Mucosa of descending colon (tissue), 3 donors: ENCODE results near the gene C21orf58. TPM values are rescaled to one million over a fixed set of nuclear protein-coding genes. Genes with fewer than 3 reads are reported as not detected.
A peak's percentile ranks its signal among the peaks of the same experiment; 100 is the strongest.

Experiments
- ATAC-seq: fragments of 200-7000 bp; cut with Tn5 transposase; one replicate; pipeline ENCODE4 v1.9.1; 2020; ENCODE audit warnings: mild to moderate bottlenecking, moderate library complexity
- DNase-seq, 3 donors: peaks; one replicate each; pipeline ENCODE4 v3.0.0-alpha.2; 2020
- H3K36me3 ChIP-seq: fragments of 200-600 bp; one replicate; pipeline ENCODE4 v1.8.0; 2021; ENCODE audit warnings: low read depth, mild to moderate bottlenecking
- H3K4me1 ChIP-seq: fragments of 200-600 bp; one replicate; pipeline ENCODE4 v1.8.0; 2021; ENCODE audit warnings: low read depth, mild to moderate bottlenecking
- H3K4me3 ChIP-seq: fragments of 200-600 bp; one replicate; pipeline ENCODE4 v1.8.0; 2021; ENCODE audit warnings: mild to moderate bottlenecking
- H3K9me3 ChIP-seq: fragments of 200-600 bp; one replicate; pipeline ENCODE4 v1.8.0; 2021; ENCODE audit warnings: mild to moderate bottlenecking
- intact Hi-C, 2 donors: fragments of 100-400 bp; cut with DNase I in 1 of 2; cut with micrococcal nuclease in 1 of 2; formaldehyde crosslinking; loops; one replicate each; pipeline versions ENCODE4 v1.11.0 to v1.11.1; 2022; cut with DNase I, micrococcal nuclease
- total RNA-seq, 3 donors: library from RNA; stranded (reverse); fragmentation: NEBNext Ultra II Directional in 2 of 3; extraction: Animal tissue kit (Norgen Biotek cat#: 25700) in 2 of 3; gene quantifications; one replicate each; pipeline versions ENCODE4 v1.2.1 to v1.2.4, GENCODE V29; 2021 to 2023
- TF ChIP-seq, protein P1 (sequence below): fragments of 200-600 bp; IDR thresholded peaks from one replicate; pipeline ENCODE4 v1.8.0; 2022; ENCODE audit warnings: antibody characterized with exemption, mild to moderate bottlenecking
- donor health status: DM: no; HTN: no; CAD: no; lungs with moderate emphysema.
- donor health status: DM: no; HTN: no; CAD: no.
- donor health status: DM: no; HTN: yes; CAD: no.

Gene C21orf58
- total RNA-seq, 3 donors from 2014 or later = 5.5 to 11.9 (median 5.6) TPM

- Histone ChIP-seq H3K4me3 (no peak overlapping the region), H3K9me3 (no peaks in the 10 kb centered on the region), H3K36me3 (no peaks in the 10 kb centered on the region), H3K4me1 (peaks cover 8% of the 10 kb centered on the region)
- peak; percentile 57 for ATAC-seq
- intact Hi-C loops = no loop called here
- TF ChIP-seq, protein P1, sequence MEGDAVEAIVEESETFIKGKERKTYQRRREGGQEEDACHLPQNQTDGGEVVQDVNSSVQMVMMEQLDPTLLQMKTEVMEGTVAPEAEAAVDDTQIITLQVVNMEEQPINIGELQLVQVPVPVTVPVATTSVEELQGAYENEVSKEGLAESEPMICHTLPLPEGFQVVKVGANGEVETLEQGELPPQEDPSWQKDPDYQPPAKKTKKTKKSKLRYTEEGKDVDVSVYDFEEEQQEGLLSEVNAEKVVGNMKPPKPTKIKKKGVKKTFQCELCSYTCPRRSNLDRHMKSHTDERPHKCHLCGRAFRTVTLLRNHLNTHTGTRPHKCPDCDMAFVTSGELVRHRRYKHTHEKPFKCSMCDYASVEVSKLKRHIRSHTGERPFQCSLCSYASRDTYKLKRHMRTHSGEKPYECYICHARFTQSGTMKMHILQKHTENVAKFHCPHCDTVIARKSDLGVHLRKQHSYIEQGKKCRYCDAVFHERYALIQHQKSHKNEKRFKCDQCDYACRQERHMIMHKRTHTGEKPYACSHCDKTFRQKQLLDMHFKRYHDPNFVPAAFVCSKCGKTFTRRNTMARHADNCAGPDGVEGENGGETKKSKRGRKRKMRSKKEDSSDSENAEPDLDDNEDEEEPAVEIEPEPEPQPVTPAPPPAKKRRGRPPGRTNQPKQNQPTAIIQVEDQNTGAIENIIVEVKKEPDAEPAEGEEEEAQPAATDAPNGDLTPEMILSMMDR = no peak
- peak in 1 of 3 donors; percentile 48 for DNase-seq
Observed at GRCh38 chr21:46297338-46298271, 26.1 kb downstream of the C21orf58 start.

GRCh38 chr21:46295996-46296752 is 27.5 kb downstream of the C21orf58 start:
- peaks cover 8% of the 10 kb centered on the region for H3K4me1 ChIP-seq
- no peak overlapping the region for H3K4me3 ChIP-seq
- H3K36me3 ChIP-seq = no peaks in the 10 kb centered on the region
- TF ChIP-seq, protein P1 = no peak
- ATAC-seq (peak; percentile 81), DNase-seq (peak; percentile 75 to 86 (median 76))
- intact Hi-C loops = no loop called here
- no peaks in the 10 kb centered on the region for H3K9me3 ChIP-seq

GRCh38 chr21:46295177-46295770 is 28.4 kb downstream of the C21orf58 start:
- peaks cover 8% of the 10 kb centered on the region for H3K4me1 ChIP-seq
- no peaks in the 10 kb centered on the region for H3K36me3 ChIP-seq
- no peaks in the 10 kb centered on the region for H3K9me3 ChIP-seq
- intact Hi-C loops = no loop called here
- no peak overlapping the region for H3K4me3 ChIP-seq
- no peak for DNase-seq
- no peak for ATAC-seq
- TF ChIP-seq, protein P1 = no peak

DNA sequence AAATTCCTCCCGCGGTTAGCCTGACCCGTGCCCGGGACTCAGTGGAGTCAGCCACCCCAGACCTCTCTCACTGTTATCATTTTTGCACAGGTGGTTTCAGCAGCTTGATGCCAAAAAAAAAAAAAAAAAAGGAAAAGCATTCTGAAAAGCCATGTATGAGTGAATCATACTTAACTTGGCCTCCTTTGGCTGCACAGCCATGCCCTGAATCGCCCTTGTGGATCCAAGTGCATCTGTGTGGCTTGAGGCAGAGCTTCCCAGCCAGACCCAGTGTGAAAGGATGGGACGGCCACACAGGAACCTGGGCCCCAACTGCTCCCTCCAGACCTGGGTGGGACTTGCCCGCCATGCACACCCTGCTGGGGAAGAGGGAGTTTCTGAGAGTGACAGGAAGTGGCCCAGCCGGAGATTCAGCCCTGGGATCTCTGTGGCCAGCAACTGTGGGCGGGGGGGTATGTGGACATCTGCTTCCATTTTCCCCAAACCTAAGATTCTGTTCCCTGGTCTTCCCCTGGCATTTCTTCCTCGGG is 29.0 kb downstream of the C21orf58 start:
- DNase-seq = no peak
- H3K36me3 ChIP-seq = no peaks in the 10 kb centered on the region
- H3K9me3 ChIP-seq = no peaks in the 10 kb centered on the region
- peaks cover 8% of the 10 kb centered on the region for H3K4me1 ChIP-seq
- TF ChIP-seq, protein P1 = no peak
- ATAC-seq = peak; percentile 3
- no peak overlapping the region for H3K4me3 ChIP-seq
- intact Hi-C loops = no loop called here

DNA sequence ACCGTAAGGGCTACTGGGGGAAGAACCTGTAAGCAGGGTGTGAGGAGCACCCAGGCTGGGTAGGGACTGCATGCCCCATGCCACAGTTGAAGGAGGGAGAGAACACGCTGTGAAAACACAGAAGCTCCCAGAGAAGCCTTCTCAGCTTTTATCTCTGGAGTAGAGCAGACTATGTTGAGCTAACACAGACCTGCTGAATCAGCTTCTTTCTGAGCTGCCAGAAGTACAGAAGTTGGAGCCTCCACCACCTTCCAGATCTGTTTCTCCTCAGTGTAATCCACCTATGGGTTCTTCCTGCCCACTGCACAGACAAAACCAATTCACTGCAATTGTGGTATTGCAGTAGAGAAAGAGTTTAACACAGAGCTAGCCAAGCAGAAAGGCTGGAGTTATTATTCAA is 32.1 kb downstream of the C21orf58 start:
- no peak overlapping the region for H3K4me3 ChIP-seq
- intact Hi-C loops = no loop called here
- TF ChIP-seq, protein P1 = no peak
- no peaks in the 10 kb centered on the region for H3K36me3 ChIP-seq
- no peak for ATAC-seq
- peaks cover 12% of the 10 kb centered on the region for H3K4me1 ChIP-seq
- DNase-seq = no peak
- H3K9me3 ChIP-seq = no peaks in the 10 kb centered on the region
